Right cardiac atrium (tissue), 5 donors: ENCODE results near the gene SLC35A4. TPM values are rescaled to one million over a fixed set of nuclear protein-coding genes. Genes with fewer than 3 reads are reported as not detected.
"Not testable (repeated sequence)": the region's sequence is repeated elsewhere in the genome, so short reads cannot be mapped to it uniquely, and the experiment has no call there.

Source experiments
- ATAC-seq, 2 donors: fragments of 200-7000 bp; cut with Tn5 transposase; one replicate each; pipeline versions ENCODE4 v1.8.0 to v1.9.1; 2020; ENCODE audit warnings: moderate library complexity in 2 of 2, mild to moderate bottlenecking in 1 of 2
- DNase-seq, 3 donors: peaks; one replicate each; pipeline ENCODE4 v3.0.0-alpha.2; 2020
- H3K27ac ChIP-seq: one replicate; pipeline ENCODE4 v1.5.1; 2013; ENCODE audit warnings: mild to moderate bottlenecking, low read length, control low read depth, moderate library complexity
- H3K27me3 ChIP-seq: one replicate; pipeline ENCODE4 v1.6.1; 2013; ENCODE audit not compliant: control insufficient read depth, insufficient read depth
- H3K4me1 ChIP-seq: one replicate; pipeline ENCODE4 v1.6.1; 2013; ENCODE audit warnings: low read length; ENCODE audit not compliant: control insufficient read depth, insufficient read depth
- H3K4me3 ChIP-seq: one replicate; pipeline ENCODE4 v1.5.1; 2013; ENCODE audit warnings: low read length, control low read depth
- H3K9me3 ChIP-seq: one replicate; pipeline ENCODE4 v1.6.1; 2013; ENCODE audit warnings: low read length; ENCODE audit not compliant: control insufficient read depth
- WGBS: extraction: QIAGEN DNeasy Blood & Tissue Kit; methylation state at CpG from one replicate; pipeline ENCODE4 v1.1.7; 2013; 5-methylcytosine and 5-hydroxymethylcytosine counted together
- intact Hi-C, 4 donors: fragments of 100-400 bp; cut with DNase I; formaldehyde crosslinking; loops; one replicate each; pipeline versions ENCODE4 v1.11.0 to v1.14.0; 2022 to 2023
- polyA plus RNA-seq: library from polyadenylated mRNA; stranded (reverse); fragments of 200-250 nt; gene quantifications from one replicate; pipeline ENCODE4 v1.2.3, GENCODE V29; 2013
- total RNA-seq, 4 donors: library from RNA; stranded (reverse); fragmentation: NEBNext Ultra II Directional; extraction: Animal tissue kit (Norgen Biotek cat#: 25700); gene quantifications; one replicate each; pipeline ENCODE4 v1.2.1, GENCODE V29; 2021
- donor health status: healthy with polysubstance abuse.
- donor health status: DM: no; HTN: yes; CAD: no.
- donor health status: DM: no; HTN: no; CAD: no.
- donor health status: DM: no; HTN: yes; CAD: no; lungs with severe emphysema.
- donor health status: DM: yes; HTN: yes; CAD: no.

The SLC35A4 gene
- total and polyA plus RNA-seq, 5 donors: 44.6 to 77.3 (median 70.0) TPM

GRCh38 chr5:140590861-140591260, 26.2 kb downstream of the SLC35A4 start:
- ATAC-seq (no peak), DNase-seq (no peak)
- Histone ChIP-seq H3K4me1 (no peaks in the 10 kb centered on the region), H3K27me3 (no peaks in the 10 kb centered on the region), H3K27ac (no peak overlapping the region), H3K4me3 (no peak overlapping the region), H3K9me3 (no peaks in the 10 kb centered on the region)
- intact Hi-C loops: no loop called here
- 93% methylated on average over 7 of the region's 7 CpGs for WGBS

- intact Hi-C loops: no loop called here
- no peaks in the 10 kb centered on the region for H3K27me3 ChIP-seq
- H3K4me3 ChIP-seq: no peak overlapping the region
- no peak overlapping the region for H3K27ac ChIP-seq
- no peaks in the 10 kb centered on the region for H3K9me3 ChIP-seq
- ATAC-seq: peak in 1 of 2 donors; percentile 26
- H3K4me1 ChIP-seq: no peaks in the 10 kb centered on the region
- 78% methylated on average over 5 of the region's 5 CpGs for WGBS
- no peak for DNase-seq
Observed at GRCh38 chr5:140591747-140592372, 27.2 kb downstream of the SLC35A4 start.

GRCh38 chr5:140593070-140593469, 28.4 kb downstream of the SLC35A4 start:
- ATAC-seq, H3K4me3 ChIP-seq, H3K4me1 ChIP-seq, DNase-seq, H3K27me3 ChIP-seq, H3K9me3 ChIP-seq, intact Hi-C loops, H3K27ac ChIP-seq: not testable (repeated sequence)
- WGBS: 56% methylated on average over 11 of the region's 14 CpGs

DNA sequence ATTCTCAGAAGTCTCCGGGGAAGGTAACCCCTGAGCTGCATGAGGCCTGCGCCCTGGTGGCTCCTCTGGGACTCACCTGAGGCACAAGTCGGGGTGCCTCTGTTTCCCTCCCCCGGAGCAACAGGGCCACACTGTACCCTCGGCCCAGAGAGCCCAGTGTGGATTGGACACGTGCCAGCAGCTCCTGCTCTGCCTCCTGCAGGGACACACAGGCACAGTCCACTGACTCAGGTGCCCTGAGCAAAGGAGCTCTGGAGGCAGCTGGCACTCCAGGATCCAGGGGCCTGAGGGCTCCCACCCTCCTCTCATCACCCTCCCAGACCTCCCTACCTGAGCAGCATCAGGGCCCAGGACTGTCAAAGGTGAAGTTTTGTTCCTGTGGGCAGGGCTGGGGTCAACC, 29.5 kb downstream of the SLC35A4 start:
- DNase-seq: peak in 1 of 3 donors; percentile 48
- no peaks in the 10 kb centered on the region for H3K4me1 ChIP-seq
- H3K27me3 ChIP-seq: no peaks in the 10 kb centered on the region
- intact Hi-C loops: no loop called here
- no peak overlapping the region for H3K4me3 ChIP-seq
- H3K9me3 ChIP-seq: no peaks in the 10 kb centered on the region
- ATAC-seq: no peak
- H3K27ac ChIP-seq: no peak overlapping the region
- WGBS: 68% methylated on average over 6 of the region's 6 CpGs

DNA sequence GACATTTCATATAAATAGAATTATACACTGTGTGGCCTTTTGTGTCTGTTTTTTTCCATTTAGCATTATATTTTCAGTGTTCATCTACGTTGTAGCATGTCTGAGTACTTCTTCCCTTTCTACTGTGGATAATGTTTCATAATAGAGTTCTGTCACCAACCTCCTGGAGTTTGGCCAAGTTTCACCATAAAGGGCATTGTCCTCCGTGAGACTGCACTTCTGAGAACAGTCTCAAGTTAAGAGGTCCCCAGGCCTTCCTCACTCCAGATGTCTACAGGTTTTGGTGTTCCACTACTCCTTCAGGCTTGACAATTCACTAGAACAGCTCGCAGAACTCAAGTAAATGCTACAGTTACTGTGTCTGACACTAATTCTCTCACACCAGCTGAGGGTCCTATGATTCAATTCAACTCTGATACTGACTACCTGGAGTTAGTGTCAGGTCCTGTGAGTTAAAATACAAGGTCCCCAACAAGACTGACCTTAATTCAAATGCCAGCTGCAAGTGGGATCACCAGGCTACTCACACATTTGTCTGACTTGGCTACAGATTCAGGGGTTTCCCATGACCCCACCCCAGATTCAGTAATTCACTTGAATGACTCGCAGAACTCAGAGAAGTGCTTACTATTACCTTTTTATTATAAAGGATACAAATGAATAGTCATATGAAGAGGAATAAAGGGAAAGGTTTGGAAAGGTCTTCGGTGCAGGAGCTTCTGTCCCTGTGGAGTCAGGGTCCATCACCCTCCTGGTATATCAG, 31.1 kb downstream of the SLC35A4 start:
- Histone ChIP-seq H3K4me1 (no peaks in the 10 kb centered on the region), H3K27ac (peak overlapping the region; percentile 19), H3K9me3 (no peaks in the 10 kb centered on the region), H3K27me3 (no peaks in the 10 kb centered on the region), H3K4me3 (no peak overlapping the region)
- ATAC-seq (peak; percentile 45 to 63), DNase-seq (no peak)
- WGBS: 62% methylated on average over 5 of the region's 5 CpGs
- intact Hi-C loops: no loop called here

GRCh38 chr5:140596321-140596741, 31.7 kb downstream of the SLC35A4 start:
- peak; percentile 52 to 80 for ATAC-seq
- WGBS: 12% methylated on average over 1 of the region's 1 CpG
- intact Hi-C loops: no loop called here

GRCh38 chr5:140598836-140599235, 34.2 kb downstream of the SLC35A4 start:
- intact Hi-C loops: no loop called here
- DNase-seq (no peak), ATAC-seq (no peak)
- Histone ChIP-seq H3K27ac (no peak overlapping the region), H3K27me3 (no peaks in the 10 kb centered on the region), H3K9me3 (no peaks in the 10 kb centered on the region), H3K4me1 (no peaks in the 10 kb centered on the region), H3K4me3 (no peak overlapping the region)
- WGBS: 76% methylated on average over 2 of the region's 2 CpGs

More at GRCh38 chr5:140596321-140596741, 31.7 kb downstream of the SLC35A4 start:
- peak in 1 of 3 donors; percentile 58 for DNase-seq
- H3K27me3 ChIP-seq: no peaks in the 10 kb centered on the region
- no peaks in the 10 kb centered on the region for H3K4me1 ChIP-seq
- H3K4me3 ChIP-seq: no peak overlapping the region
- H3K27ac ChIP-seq: peak overlapping the region; percentile 30
- no peaks in the 10 kb centered on the region for H3K9me3 ChIP-seq

DNA sequence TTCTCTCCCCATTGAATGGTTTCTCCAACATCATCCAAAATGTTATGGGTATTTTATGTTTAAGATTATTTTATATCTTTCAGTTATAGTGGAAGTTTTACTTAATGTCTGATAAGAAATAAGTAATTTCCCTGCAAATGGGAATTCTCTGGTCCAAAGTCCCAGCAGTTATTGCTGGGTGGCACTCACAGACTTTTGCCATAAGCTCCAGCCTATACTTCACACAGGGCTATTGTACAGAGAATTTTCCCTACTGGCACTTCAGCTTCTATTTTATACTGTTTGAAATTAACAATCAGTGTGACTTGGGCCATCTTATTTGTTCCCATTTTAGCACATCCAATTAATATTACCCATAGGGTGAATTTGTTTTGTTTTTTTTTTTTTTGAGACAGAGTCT, 35.5 kb downstream of the SLC35A4 start:
- no peaks in the 10 kb centered on the region for H3K4me1 ChIP-seq
- no peak for ATAC-seq
- DNase-seq: no peak
- H3K9me3 ChIP-seq: no peaks in the 10 kb centered on the region
- H3K27me3 ChIP-seq: no peaks in the 10 kb centered on the region
- intact Hi-C loops: no loop called here
- H3K27ac ChIP-seq: no peak overlapping the region
- H3K4me3 ChIP-seq: no peak overlapping the region

DNA sequence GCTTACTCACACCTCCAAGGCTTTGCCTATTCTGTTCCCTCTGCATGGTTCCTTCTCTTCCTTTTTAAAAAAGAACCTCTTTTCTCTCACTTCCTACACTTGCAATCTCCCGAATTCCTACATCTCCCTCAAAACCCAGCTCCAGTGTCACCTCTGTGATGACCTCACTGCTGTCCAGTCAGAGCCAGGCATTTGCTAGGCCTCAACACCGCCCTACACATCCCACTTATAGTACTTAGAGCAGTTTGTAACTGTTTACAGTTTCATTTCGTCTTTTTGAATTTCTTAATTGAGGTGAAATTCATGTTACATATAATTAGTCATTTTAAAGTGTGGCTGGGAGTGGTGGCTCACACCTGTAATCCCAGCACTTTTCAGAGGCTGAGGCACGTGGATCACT, 37.5 kb downstream of the SLC35A4 start:
- WGBS: 70% methylated on average over 4 of the region's 4 CpGs
- no peaks in the 10 kb centered on the region for H3K4me1 ChIP-seq
- peak overlapping the region; percentile 13 for H3K27ac ChIP-seq
- H3K4me3 ChIP-seq: no peak overlapping the region
- intact Hi-C loops: no loop called here
- no peaks in the 10 kb centered on the region for H3K27me3 ChIP-seq
- H3K9me3 ChIP-seq: no peaks in the 10 kb centered on the region
- ATAC-seq (peak in 1 of 2 donors; percentile 57), DNase-seq (no peak)

- intact Hi-C loops, H3K4me3 ChIP-seq, H3K9me3 ChIP-seq, ATAC-seq, DNase-seq, H3K27ac ChIP-seq, H3K27me3 ChIP-seq, H3K4me1 ChIP-seq: not testable (repeated sequence)
- WGBS: 93% methylated on average over 4 of the region's 4 CpGs
Observed at GRCh38 chr5:140603446-140603698, 38.7 kb downstream of the SLC35A4 start.

DNA sequence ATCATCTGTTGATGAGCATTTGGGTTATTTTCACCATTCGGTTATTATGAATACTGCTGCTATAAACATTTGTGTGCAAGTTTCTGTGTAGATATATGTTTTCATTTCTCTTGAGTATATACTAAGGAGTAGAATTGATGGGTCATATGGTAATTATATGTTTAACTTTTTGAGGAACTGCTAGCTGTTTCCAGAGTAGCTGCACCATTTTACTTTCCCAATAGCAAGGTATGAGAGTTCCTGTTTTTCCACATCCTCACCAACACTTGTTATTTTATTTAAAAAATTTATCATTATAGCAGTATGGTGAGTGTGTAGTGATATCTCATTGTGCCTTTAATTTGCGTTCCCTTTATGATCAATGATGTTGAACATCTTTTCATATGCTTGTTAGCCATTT, 39.1 kb downstream of the SLC35A4 start:
- no peak overlapping the region for H3K4me3 ChIP-seq
- H3K9me3 ChIP-seq: no peaks in the 10 kb centered on the region
- H3K4me1 ChIP-seq: no peaks in the 10 kb centered on the region
- no peaks in the 10 kb centered on the region for H3K27me3 ChIP-seq
- 94% methylated on average over 2 of the region's 2 CpGs for WGBS
- no peak for DNase-seq
- intact Hi-C loops: no loop called here
- no peak for ATAC-seq
- no peak overlapping the region for H3K27ac ChIP-seq
